A673 (cell line): ENCODE data around the gene HGFAC. TPM values are rescaled to one million over a fixed set of nuclear protein-coding genes. Genes with fewer than 3 reads are reported as not detected.

Source experiments
- BruUV-seq: library from RNA; stranded (reverse); fragments of 400-500 nt; replicated peaks from 2 replicates; lab custom pipeline; 2021; lab: Mats Ljungman, UMichigan
- CTCF ChIA-PET: fragments of 300-600 bp; sonication (Branson Sonifier 250); formaldehyde crosslinking; loops from one replicate; lab custom pipeline; 2022; ENCODE audit warnings: antibody characterized with exemption; lab: Charles Lee
- POLR2A ChIA-PET: fragments of 300-600 bp; sonication (Branson Sonifier 250); formaldehyde crosslinking; loops from one replicate; lab custom pipeline; 2022; ENCODE audit warnings: antibody characterized with exemption; ENCODE audit not compliant: low non-redundant PET; lab: Charles Lee
- DNase-seq: peaks from one replicate; pipeline ENCODE4 v3.0.0-alpha.2; 2015; ENCODE audit warnings: low spot score
- H3K27ac ChIP-seq: fragments of 200-600 bp; sonication (generic); 2 replicates; pipeline ENCODE4 v1.5.1; 2016; ENCODE audit warnings: mixed run types, low read depth, mild to moderate bottlenecking, mixed read lengths, antibody characterized with exemption, low read length; ENCODE audit not compliant: poor library complexity, severe bottlenecking
- H3K27me3 ChIP-seq: fragments of 200-600 bp; sonication (generic); replicated peaks from 2 replicates; pipeline ENCODE4 v1.6.1; 2017; ENCODE audit warnings: mixed run types, low read depth, mild to moderate bottlenecking, mixed read lengths, antibody characterized with exemption, low read length; ENCODE audit not compliant: insufficient read depth, poor library complexity
- H3K36me3 ChIP-seq: fragments of 200-600 bp; sonication (generic); 2 replicates; pipeline ENCODE4 v1.6.1; 2016; ENCODE audit warnings: mixed run types, mild to moderate bottlenecking, mixed read lengths, antibody characterized with exemption, low read length; ENCODE audit not compliant: insufficient read depth, poor library complexity, severe bottlenecking
- H3K4me1 ChIP-seq: fragments of 200-600 bp; sonication (generic); 2 replicates; pipeline ENCODE4 v1.6.1; 2017; ENCODE audit warnings: mixed run types, mild to moderate bottlenecking, mixed read lengths, antibody characterized with exemption, low read length; ENCODE audit not compliant: insufficient read depth, poor library complexity, severe bottlenecking
- H3K4me3 ChIP-seq: fragments of 200-600 bp; sonication (generic); 2 replicates; pipeline ENCODE4 v1.5.1; 2016; ENCODE audit warnings: low read depth, mixed run types, mild to moderate bottlenecking, mixed read lengths, low read length; ENCODE audit not compliant: poor library complexity, severe bottlenecking
- H3K9me3 ChIP-seq: fragments of 200-600 bp; sonication (generic); 2 replicates; pipeline ENCODE4 v1.6.1; 2016; ENCODE audit warnings: mixed run types, low read depth, mild to moderate bottlenecking, mixed read lengths, antibody characterized with exemption, low read length; ENCODE audit not compliant: poor library complexity, severe bottlenecking
- CTCF ChIP-seq: fragments of 300-800, 200-600 bp; sonication (generic); conservative IDR thresholded peaks from 2 replicates; pipeline ENCODE4 v1.5.1; 2017; ENCODE audit warnings: low read depth, mild to moderate bottlenecking, antibody characterized with exemption, low read length, moderate library complexity, mixed read lengths
- EZH2 ChIP-seq: fragments of 200-600 bp; sonication (generic); IDR thresholded peaks from 2 replicates; pipeline ENCODE4 v1.6.1; 2017; ENCODE audit warnings: borderline replicate concordance, low read depth, mild to moderate bottlenecking, mixed read lengths, antibody characterized with exemption, low read length; ENCODE audit not compliant: poor library complexity, severe bottlenecking
- intact Hi-C: fragments of 100-400 bp; cut with micrococcal nuclease; formaldehyde crosslinking; loops from one replicate; pipeline ENCODE4 v1.10.0; 2022; ENCODE audit not compliant: unreplicated experiment
- total RNA-seq: library from RNA; stranded (reverse); gene quantifications from 2 replicates; pipeline ENCODE4 v1.2.3, GENCODE V29; 2021

Gene HGFAC
- total RNA-seq, 1 experiment from 2014 or later: 4.8 TPM

GRCh38 chr4:3411676-3412075 is 30.1 kb upstream of the HGFAC start:
- Histone ChIP-seq H3K4me1 (peaks cover 21% of the 10 kb centered on the region), H3K27me3 (no peaks in the 10 kb centered on the region), H3K9me3 (no peaks in the 10 kb centered on the region), H3K36me3 (no peaks in the 10 kb centered on the region), H3K27ac (no peak overlapping the region), H3K4me3 (no peak overlapping the region)
- intact Hi-C loops: no loop called here
- no peak for DNase-seq
- no peak for TF ChIP-seq EZH2
- no peak for TF ChIP-seq CTCF
- no TSS peak for BruUV-seq
- CTCF ChIA-PET: no interaction called here
- POLR2A ChIA-PET: no interaction called here

GRCh38 chr4:3412257-3413020 is 29.3 kb upstream of the HGFAC start:
- BruUV-seq: no TSS peak
- intact Hi-C loops: no loop called here

GRCh38 chr4:3413217-3413671 is 28.5 kb upstream of the HGFAC start:
- ChIA-PET POLR2A (no interaction called here), CTCF (no interaction called here)
- DNase-seq: no peak
- intact Hi-C loops: no loop called here
- no TSS peak for BruUV-seq
- Histone ChIP-seq H3K9me3 (no peaks in the 10 kb centered on the region), H3K27ac (no peak overlapping the region), H3K36me3 (peaks cover 12% of the 10 kb centered on the region), H3K4me1 (peaks cover 18% of the 10 kb centered on the region), H3K27me3 (no peaks in the 10 kb centered on the region), H3K4me3 (no peak overlapping the region)
- TF ChIP-seq EZH2: no peak
- no peak for TF ChIP-seq CTCF

More at GRCh38 chr4:3412257-3413020, 29.3 kb upstream of the HGFAC start:
- TF ChIP-seq CTCF (no peak), EZH2 (no peak)
- DNase-seq: no peak
- POLR2A ChIA-PET: no interaction called here
- H3K4me3 ChIP-seq: no peak overlapping the region
- peaks cover 4% of the 10 kb centered on the region for H3K36me3 ChIP-seq
- H3K27ac ChIP-seq: no peak overlapping the region
- CTCF ChIA-PET: no interaction called here
- H3K4me1 ChIP-seq: peaks cover 21% of the 10 kb centered on the region
- no peaks in the 10 kb centered on the region for H3K9me3 ChIP-seq
- no peaks in the 10 kb centered on the region for H3K27me3 ChIP-seq
